Parathyroid adenoma (tissue), 2 donors: ENCODE data around the gene MYO1D.

Source experiments
- H2AFZ ChIP-seq: fragments of 300-600 bp; sonication (generic); one replicate; pipeline ENCODE4 v1.7.0; 2017; ENCODE audit warnings: antibody characterized with exemption, mild to moderate bottlenecking
- H3K27ac ChIP-seq: fragments of 300-600 bp; sonication (generic); one replicate; pipeline ENCODE4 v1.7.0; 2017
- H3K27me3 ChIP-seq: fragments of 300-600 bp; sonication (generic); one replicate; pipeline ENCODE4 v1.7.0; 2017; ENCODE audit warnings: low read length; ENCODE audit not compliant: control insufficient read depth, insufficient read depth
- H3K36me3 ChIP-seq: fragments of 300-600 bp; sonication (generic); one replicate; pipeline ENCODE4 v1.7.0; 2017; ENCODE audit warnings: low read length; ENCODE audit not compliant: control insufficient read depth, insufficient read depth
- H3K4me1 ChIP-seq: fragments of 300-600 bp; sonication (generic); one replicate; pipeline ENCODE4 v1.7.0; 2017; ENCODE audit warnings: control low read depth
- H3K4me2 ChIP-seq: fragments of 300-600 bp; sonication (generic); one replicate; pipeline ENCODE4 v1.7.0; 2017; ENCODE audit warnings: low read length
- H3K4me3 ChIP-seq: fragments of 300-600 bp; sonication (generic); one replicate; pipeline ENCODE4 v1.7.0; 2017; ENCODE audit warnings: low read depth, low read length
- H3K79me2 ChIP-seq: fragments of 300-600 bp; sonication (generic); one replicate; pipeline ENCODE4 v1.7.0; 2017; ENCODE audit warnings: control low read depth
- H3K9ac ChIP-seq: fragments of 300-600 bp; sonication (generic); one replicate; pipeline ENCODE4 v1.7.0; 2017; ENCODE audit warnings: mild to moderate bottlenecking
- H3K9me3 ChIP-seq: fragments of 300-600 bp; sonication (generic); one replicate; pipeline ENCODE4 v1.7.0; 2017; ENCODE audit warnings: low read length; ENCODE audit not compliant: control insufficient read depth
- TF ChIP-seq, protein P1 (sequence below): fragments of 300-600 bp; sonication (generic); IDR thresholded peaks from one replicate; pipeline ENCODE4 v1.7.0; 2017; ENCODE audit warnings: antibody characterized with exemption, mild to moderate bottlenecking
- donor health status: primary hyperparathyroidism.

Gene MYO1D

DNA sequence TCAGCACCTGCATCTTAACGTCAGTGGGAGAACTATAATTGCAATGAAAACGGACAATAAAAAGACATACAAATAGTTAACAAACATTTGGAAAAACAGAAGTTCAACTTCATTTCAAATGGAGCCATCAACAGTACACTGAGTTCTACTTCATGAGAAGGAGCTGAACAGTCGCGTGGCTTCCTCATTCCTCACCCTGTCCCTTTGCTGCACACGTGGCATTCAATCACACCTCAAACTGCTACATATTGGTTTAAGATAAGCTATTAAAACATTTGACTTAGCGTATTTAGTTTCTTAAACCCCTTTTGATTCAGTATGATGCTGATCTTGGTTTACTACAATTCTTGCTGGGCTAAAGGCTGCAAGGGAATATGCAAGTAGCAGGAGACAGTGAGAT, 313.3 kb downstream of the MYO1D start:
- H2AFZ ChIP-seq: no peak overlapping the region
- TF ChIP-seq, protein P1, sequence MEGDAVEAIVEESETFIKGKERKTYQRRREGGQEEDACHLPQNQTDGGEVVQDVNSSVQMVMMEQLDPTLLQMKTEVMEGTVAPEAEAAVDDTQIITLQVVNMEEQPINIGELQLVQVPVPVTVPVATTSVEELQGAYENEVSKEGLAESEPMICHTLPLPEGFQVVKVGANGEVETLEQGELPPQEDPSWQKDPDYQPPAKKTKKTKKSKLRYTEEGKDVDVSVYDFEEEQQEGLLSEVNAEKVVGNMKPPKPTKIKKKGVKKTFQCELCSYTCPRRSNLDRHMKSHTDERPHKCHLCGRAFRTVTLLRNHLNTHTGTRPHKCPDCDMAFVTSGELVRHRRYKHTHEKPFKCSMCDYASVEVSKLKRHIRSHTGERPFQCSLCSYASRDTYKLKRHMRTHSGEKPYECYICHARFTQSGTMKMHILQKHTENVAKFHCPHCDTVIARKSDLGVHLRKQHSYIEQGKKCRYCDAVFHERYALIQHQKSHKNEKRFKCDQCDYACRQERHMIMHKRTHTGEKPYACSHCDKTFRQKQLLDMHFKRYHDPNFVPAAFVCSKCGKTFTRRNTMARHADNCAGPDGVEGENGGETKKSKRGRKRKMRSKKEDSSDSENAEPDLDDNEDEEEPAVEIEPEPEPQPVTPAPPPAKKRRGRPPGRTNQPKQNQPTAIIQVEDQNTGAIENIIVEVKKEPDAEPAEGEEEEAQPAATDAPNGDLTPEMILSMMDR: no peak
- H3K27ac ChIP-seq: no peak overlapping the region
- no peak overlapping the region for H3K4me2 ChIP-seq
- H3K9me3 ChIP-seq: no peaks in the 10 kb centered on the region
- H3K4me1 ChIP-seq: no peaks in the 10 kb centered on the region
- H3K79me2 ChIP-seq: no peaks in the 10 kb centered on the region
- no peak overlapping the region for H3K9ac ChIP-seq
- H3K36me3 ChIP-seq: no peaks in the 10 kb centered on the region
- no peaks in the 10 kb centered on the region for H3K27me3 ChIP-seq
- no peak overlapping the region for H3K4me3 ChIP-seq

DNA sequence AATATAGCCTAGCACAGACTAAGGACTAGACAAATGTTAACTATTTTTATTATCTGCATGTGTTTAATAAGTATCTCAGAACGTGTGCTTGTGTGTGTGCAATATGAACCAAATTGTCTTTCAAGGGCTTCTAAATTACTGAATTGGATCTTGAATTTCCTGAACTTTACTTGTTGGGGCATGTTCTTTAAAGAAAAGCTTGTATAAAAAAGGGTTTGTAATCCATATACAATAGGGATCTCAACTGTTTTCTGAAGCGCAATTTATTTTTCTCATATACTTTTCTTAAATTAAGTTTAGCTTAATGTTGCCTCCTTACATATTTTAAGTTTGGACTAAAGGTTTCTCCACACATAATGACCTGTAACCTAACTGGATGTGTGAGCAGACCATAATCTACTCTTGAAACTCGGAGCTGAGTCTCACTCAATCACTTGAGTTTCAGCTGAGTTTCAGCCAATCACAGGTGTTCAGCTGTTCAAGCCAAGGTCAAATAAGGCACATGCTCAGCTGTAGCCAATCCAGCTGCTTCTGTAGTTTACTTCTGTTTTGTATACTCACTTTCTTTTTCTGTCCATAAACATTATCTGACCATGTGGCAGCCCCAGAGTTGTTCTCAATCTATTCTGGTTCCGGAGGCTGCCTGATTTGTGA, 317.8 kb downstream of the MYO1D start:
- no peak overlapping the region for H3K4me3 ChIP-seq
- H2AFZ ChIP-seq: no peak overlapping the region
- no peak overlapping the region for H3K27ac ChIP-seq
- no peak overlapping the region for H3K9ac ChIP-seq
- no peaks in the 10 kb centered on the region for H3K36me3 ChIP-seq
- no peaks in the 10 kb centered on the region for H3K27me3 ChIP-seq
- H3K4me2 ChIP-seq: no peak overlapping the region
- H3K9me3 ChIP-seq: no peaks in the 10 kb centered on the region
- H3K4me1 ChIP-seq: no peaks in the 10 kb centered on the region
- no peaks in the 10 kb centered on the region for H3K79me2 ChIP-seq
- TF ChIP-seq, protein P1: no peak

DNA sequence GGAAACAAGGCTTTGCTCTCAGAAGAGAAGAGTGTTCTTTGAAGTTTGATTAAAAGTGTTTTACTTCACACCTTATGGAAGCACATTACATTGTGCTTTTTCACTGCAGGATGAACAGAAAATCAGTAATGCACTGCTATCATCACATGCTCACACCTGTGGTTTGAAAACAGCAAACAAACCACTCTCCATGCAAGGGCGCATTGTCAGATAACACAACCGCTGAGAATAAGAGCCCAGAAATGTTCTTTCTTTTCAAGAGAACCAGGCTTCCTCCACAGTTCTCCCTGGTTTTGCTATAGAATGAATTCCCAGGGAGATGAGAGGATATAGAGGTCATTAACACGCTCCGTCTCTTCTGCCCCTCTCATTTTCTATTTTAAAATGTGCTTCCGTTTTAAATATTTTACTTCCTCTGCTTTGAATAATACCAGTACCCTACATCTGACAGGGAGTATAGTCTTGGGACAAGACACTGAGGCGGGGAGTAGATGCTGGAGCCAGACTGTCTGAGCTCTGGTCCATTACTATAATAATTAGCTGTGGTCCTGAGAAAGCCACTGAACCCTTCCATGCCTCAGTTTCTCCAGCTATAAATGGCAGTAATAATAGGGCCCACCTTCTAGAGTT, 318.5 kb downstream of the MYO1D start:
- no peak overlapping the region for H2AFZ ChIP-seq
- no peaks in the 10 kb centered on the region for H3K4me1 ChIP-seq
- no peak overlapping the region for H3K27ac ChIP-seq
- H3K9me3 ChIP-seq: no peaks in the 10 kb centered on the region
- H3K36me3 ChIP-seq: no peaks in the 10 kb centered on the region
- H3K9ac ChIP-seq: no peak overlapping the region
- no peak overlapping the region for H3K4me3 ChIP-seq
- no peaks in the 10 kb centered on the region for H3K27me3 ChIP-seq
- H3K4me2 ChIP-seq: no peak overlapping the region
- no peaks in the 10 kb centered on the region for H3K79me2 ChIP-seq
- TF ChIP-seq, protein P1: no peak

DNA sequence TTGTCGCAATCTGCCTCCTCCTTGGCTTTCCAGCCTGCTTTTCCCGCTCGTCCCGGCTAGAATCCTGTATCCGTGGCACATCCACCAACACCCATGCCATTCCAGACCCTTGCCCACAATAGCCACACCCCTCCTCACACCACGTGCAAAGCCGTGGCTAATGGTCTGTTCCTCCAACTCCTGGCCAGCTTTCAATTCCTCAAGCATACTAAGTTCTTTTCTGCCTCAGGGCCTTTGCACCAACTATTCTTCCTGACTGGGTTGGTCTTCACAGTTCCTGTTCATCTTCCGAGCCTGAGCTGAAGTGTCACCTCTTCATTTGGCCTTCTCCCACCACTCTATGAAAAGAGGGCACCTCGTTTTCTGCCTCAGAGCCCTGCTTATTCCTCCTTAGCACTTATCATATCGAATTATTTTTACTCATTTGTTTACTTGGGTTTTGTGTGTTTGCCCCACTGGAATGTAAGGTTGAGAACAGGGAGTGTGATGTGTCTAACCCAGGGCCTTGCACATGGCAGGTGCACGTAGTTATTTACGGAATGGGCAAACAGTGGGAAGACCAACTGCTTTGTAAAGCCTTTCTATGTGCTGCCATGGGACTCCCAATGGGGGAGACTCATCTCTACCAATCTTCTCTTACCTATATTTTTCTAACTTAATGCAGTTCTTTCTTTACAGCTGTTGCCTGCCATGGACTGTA, 321.2 kb downstream of the MYO1D start:
- Histone ChIP-seq H3K9me3 (no peaks in the 10 kb centered on the region), H3K36me3 (no peaks in the 10 kb centered on the region), H3K27ac (no peak overlapping the region), H3K27me3 (no peaks in the 10 kb centered on the region), H3K4me3 (no peak overlapping the region), H2AFZ (no peak overlapping the region), H3K79me2 (no peaks in the 10 kb centered on the region), H3K4me1 (no peaks in the 10 kb centered on the region), H3K9ac (no peak overlapping the region), H3K4me2 (no peak overlapping the region)
- TF ChIP-seq, protein P1: no peak
